Activated T-cell treated with anti-CD3 and anti-CD28 coated beads for 48 hours (primary cell): Measurements from ENCODE around the gene ILDR1.
"Not testable (repeated sequence)": the region's sequence is repeated elsewhere in the genome, so short reads cannot be mapped to it uniquely, and the experiment has no call there.

Experiments
- DNase-seq: peaks from one replicate; pipeline ENCODE4 v3.0.0-alpha.2; 2020; ENCODE audit warnings: low read depth

ILDR1 gene

DNA sequence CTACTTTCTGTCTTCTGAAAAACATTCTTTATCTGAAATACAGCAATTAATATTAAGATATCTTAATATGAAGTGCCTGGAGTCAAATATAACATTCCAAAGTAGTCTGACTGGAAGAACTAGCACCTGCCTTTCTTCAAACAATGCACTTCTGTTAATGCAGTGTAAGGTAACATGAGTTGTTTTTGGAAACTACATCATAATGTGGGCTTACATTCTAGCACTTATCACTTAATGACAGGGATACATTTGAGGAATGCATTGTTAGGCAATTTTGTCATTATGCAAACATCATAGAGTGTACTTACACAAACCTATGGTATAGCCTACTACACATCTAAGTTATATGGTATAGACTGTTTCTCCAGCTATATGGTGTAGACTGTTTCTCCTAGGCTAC lies 78.6 kb downstream of the ILDR1 start:
- no peak for DNase-seq

DNA sequence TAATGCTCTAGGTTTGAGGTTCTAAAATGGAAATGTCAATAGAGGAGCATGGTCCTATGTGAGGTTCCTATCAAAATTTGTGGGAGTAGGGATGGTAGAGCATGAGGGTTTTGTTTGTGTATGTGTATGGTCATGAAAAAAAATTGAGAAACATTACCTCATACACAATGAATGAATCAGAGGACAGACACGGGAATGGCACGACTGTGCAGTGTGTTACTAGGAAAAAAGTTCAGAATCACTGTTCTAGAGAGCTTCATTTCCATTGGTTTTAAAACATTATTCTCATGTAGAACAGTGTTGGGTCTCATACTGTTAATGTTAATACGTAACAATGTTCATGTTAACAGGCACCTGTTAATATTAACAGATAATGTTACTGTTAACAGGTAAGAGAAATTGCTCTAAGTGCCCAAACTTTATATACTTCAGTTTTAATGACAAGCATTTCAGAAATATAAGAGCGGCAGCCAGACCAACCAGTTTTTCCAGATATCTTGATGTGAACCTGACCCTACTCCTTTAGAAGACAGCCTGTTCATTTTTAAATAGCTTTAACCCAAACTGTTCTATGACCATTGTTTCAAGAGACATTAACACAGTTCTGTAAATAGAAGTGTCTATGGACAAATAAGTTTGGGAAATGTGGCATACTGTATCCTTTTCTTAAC lies 79.8 kb downstream of the ILDR1 start:
- no peak for DNase-seq

DNA sequence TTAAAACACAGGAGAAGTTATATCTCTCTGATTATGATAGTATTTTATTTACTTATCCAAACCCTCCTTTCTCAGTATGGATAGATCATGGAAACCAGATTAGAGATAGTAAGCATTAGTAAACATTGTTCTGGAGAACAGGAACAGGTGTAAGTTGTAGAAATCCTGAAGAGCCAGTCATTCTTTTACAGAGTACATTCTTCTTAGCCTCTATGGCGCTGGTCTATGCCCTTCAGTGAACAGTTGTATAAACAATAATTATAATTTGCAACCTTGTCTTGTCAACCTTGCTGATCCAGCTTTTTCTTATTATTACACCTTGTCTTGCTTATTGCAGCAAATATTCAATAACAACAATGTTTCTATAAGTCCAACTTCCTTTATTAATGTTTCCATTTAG lies 80.5 kb downstream of the ILDR1 start:
- no peak for DNase-seq

DNA sequence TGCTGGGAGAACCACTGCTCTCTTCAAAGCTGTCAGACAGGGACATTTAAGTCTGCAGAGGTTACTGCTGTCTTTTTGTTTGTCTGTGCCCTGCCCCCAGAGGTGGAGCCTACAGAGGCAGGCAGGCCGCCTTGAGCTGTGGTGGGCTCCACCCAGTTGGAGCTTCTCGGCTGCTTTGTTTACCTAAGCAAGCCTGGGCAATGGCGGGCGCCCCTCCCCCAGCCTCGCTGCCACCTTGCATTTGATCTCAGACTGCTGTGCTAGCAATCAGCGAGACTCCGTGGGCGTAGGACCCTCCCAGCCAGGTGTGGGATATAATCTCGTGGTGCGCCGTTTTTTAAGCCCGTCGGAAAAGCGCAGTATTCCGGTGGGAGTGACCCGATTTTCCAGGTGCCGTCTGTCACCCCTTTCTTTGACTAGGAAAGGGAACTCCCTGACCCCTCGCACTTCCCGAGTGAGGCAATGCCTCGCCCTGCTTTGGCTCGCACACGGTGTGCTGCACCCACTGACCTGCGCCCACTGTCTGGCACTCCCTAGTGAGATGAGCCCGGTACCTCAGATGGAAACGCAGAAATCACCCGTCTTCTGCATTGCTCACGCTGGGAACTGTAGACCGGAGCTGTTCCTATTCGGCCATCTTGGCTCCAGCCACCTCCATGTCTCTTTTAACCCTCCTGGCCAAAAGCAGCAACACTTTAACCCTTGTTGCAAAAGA lies 83.7 kb downstream of the ILDR1 start:
- DNase-seq = not testable (repeated sequence)
